Right lung (tissue), 5 donors: ENCODE results near the gene SCT. TPM values are rescaled to one million over a fixed set of nuclear protein-coding genes. Genes with fewer than 3 reads are reported as not detected.

Experiments
- DNase-seq, 2 donors: peaks; one replicate each; pipeline ENCODE4 v3.0.0-alpha.2; 2013
- polyA plus RNA-seq, 5 donors: library from polyadenylated mRNA; unstranded; fragments of 120-200 nt; gene quantifications; one replicate each; pipeline versions ENCODE4 v1.2.1 to v1.2.3, GENCODE V29; 2013; ENCODE audit warnings: inconsistent platforms in 1 of 5, low replicate concordance in 1 of 5; ENCODE audit not compliant: insufficient read length in 5 of 5, insufficient read depth in 1 of 5

SCT gene
- polyA plus RNA-seq, 5 donors: 1.2 to 14.9 (median 1.7) TPM

- DNase-seq: no peak
Measured at GRCh38 chr11:611001-611996, 15.7 kb downstream of the SCT start.

DNA sequence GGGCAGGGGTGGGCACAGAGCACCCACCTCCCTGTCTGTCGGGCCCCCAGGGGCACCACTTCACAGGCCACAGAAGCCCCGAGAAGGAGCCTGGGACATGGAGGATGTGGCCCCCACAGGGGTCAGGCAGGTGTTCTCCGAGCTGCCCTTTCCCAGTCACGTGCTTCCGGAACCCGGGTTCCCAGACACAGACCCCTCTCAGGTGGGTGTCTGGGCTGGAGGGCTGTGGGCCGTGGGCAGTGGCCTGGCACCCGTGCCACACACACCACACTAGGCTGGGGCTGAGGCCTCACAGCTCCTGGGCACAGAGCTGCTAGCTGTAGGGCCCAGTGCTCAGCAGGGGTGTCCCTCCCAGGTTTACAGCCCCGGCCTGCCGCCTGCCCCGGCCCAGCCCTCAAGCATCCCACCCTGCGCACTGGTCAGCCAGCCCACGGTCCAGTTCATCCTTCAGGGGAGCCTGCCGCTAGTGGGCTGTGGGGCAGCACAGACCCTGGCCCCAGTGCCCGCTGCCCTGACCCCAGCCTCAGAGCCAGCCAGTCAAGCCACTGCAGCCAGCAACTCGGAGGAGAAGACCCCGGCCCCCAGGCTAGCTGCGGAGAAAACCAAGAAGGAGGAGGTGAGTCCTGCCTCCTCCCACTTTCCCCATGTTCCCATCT lies 16.7 kb downstream of the SCT start:
- no peak for DNase-seq

DNA sequence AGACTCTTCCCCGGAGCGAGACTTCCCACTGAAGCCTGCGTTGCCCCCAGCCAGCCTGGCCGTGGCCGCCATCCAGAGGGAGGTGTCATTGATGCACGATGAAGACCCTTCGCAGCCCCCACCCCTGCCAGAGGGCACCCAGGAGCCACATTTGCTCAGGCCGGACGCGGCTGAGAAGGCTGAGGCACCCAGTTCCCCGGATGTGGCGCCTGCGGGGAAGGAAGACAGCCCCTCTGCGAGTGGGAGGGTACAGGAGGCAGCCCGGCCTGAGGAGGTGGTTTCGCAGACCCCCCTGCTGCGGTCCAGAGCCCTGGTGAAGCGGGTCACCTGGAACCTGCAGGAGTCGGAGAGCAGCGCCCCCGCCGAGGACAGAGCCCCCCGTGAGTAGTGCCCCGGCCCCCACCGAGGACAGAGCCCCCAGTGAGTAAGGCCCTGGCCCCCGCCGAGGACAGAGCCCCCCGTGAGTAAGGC lies 17.6 kb downstream of the SCT start:
- DNase-seq: no peak

DNA sequence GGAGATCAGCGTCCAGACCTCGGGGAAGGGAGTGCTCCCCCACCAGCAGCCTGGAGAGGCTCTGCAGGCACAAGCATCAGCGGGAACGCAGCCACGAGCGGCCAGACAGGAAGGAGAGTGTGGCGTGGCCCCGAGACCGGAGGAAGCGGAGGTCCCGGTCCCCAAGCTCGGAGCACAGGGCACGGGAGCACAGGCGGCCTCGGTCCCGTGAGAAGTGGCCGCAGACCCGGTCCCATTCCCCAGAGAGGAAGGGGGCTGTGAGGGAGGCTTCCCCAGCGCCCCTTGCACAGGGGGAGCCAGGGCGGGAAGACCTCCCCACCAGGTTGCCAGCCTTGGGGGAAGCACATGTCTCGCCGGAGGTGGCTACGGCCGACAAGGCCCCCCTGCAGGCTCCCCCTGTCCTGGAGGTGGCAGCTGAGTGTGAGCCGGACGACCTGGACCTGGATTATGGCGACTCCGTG lies 18.2 kb downstream of the SCT start:
- DNase-seq: no peak

DNA sequence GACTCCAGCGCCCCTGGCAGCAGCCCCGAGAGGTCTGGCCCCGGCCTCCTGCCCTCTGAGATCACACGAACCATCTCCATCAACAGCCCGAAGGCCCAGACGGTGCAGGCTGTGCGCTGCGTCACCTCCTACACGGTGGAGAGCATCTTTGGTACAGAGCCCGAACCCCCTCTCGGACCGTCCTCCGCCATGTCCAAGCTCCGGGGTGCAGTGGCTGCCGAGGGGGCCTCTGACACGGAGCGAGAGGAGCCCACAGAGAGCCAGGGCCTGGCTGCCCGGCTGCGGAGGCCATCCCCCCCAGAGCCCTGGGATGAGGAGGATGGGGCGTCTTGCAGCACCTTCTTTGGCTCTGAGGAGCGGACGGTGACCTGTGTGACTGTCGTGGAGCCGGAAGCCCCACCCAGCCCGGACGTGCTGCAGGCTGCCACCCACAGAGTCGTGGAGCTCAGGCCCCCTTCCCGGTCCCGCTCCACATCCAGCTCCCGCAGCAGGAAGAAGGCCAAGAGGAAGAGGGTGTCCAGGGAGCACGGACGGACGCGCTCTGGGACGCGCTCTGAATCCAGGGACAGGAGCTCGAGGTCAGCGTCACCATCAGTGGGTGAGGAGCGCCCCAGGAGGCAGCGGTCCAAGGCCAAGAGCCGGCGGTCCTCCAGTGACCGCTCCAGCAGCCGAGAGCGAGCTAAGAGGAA lies 18.9 kb downstream of the SCT start:
- DNase-seq: no peak

DNA sequence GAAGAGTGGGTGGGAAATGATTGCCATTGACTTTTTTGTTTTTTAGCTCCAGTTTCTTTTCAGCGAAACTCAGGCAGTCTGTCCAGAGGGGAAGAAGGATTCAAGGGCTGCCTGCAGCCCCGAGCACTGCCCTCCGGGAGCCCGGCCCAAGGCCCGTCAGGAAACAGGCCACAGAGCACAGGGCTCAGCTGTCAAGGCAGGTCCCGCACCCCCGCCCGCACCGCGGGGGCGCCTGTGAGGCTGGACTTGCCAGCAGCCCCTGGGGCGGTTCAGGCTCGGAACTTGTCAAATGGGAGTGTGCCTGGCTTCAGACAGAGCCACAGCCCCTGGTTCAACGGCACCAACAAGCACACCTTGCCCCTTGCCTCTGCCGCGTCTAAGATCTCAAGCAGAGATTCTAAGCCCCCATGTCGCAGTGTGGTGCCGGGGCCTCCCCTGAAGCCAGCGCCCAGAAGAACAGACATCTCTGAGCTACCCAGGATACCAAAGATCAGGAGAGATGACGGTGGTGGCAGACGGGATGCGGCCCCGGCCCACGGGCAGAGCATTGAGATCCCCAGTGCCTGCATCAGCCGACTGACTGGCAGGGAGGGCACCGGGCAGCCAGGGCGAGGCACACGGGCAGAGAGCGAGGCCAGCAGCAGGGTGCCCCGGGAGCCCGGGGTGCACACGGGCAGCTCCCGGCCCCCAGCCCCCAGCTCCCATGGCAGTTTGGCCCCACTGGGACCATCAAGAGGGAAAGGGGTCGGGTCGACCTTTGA lies 19.8 kb downstream of the SCT start:
- DNase-seq: no peak

- no peak for DNase-seq
Measured at GRCh38 chr11:606245-606644, 20.7 kb downstream of the SCT start.

- no peak for DNase-seq
Measured at GRCh38 chr11:605286-606129, 21.5 kb downstream of the SCT start.

- no peak for DNase-seq
Measured at GRCh38 chr11:603154-603553, 23.8 kb downstream of the SCT start.

- no peak for DNase-seq
Measured at GRCh38 chr11:601573-602245, 25.3 kb downstream of the SCT start.

DNA sequence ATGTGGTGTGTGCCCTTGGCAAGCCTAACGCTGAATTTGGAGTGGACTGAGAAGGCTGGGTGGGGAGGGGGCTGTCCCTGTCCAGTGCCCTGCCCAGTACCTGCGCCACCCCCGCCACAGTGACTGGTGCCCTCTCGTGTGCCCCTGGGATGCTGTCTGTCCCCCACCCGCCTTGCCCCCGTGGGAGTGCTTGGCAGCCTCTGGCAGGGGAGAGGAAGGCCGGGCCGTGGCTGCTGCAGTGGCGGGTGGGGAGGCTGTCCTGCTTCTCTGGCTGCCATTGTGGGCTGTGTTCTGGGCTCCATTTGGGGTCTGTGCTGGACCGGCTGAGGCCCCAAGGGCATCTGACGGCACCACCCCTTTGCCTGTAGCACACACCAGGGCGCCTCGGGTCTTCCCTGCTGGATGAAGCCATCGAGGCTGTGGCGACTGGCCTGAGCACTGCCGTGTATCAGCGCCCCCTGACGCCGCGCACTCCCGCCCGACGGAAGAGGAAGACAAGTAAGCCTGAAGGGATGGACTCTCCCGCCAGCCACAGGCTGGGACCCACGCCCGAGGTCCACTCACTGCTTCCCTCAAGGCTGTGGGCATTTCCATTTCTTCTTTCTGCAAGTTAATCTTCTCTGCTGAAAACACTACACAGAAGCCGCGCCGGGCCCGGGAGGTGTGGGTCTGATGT lies 28.8 kb downstream of the SCT start:
- DNase-seq: no peak

- no peak for DNase-seq
Measured at GRCh38 chr11:597166-597725, 29.7 kb downstream of the SCT start.

DNA sequence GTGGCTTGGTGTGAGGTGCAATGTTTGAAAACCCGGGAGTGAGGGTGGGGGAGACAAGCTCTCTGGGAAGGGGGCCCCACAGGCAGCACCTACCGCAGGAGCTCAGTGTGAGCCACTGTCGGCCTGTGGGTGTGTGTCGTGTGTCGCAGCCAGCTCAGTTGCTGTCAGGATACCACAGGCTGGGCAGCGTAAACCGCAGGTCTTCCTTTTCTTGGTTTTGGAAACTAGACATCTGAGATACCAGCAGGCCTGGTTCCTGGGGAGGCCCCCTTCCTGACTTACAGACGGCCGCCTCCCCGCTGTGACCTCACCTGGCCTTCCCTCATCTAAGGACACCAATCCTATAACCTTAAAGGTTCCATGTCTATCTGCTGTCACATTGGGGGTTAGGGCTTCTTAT lies 30.6 kb downstream of the SCT start:
- no peak for DNase-seq

GRCh38 chr11:595400-595799 lies 31.6 kb downstream of the SCT start:
- no peak for DNase-seq

- DNase-seq: no peak
Measured at GRCh38 chr11:593347-593746, 33.6 kb downstream of the SCT start.

GRCh38 chr11:592918-593317 lies 34.1 kb downstream of the SCT start:
- DNase-seq: no peak

GRCh38 chr11:592501-592900 lies 34.5 kb downstream of the SCT start:
- no peak for DNase-seq

GRCh38 chr11:590997-591396 lies 36.0 kb downstream of the SCT start:
- no peak for DNase-seq

GRCh38 chr11:589798-590197 lies 37.2 kb downstream of the SCT start:
- no peak for DNase-seq
